Ramos (cell line): ENCODE results near the gene RBM10.

Experiments
- in situ Hi-C: fragments of 300-500 bp; cut with MboI; formaldehyde crosslinking; loops from one replicate; pipeline ENCODE4 v1.14.3; 2022; ENCODE audit warnings: low sequenced_read_pairs; ENCODE audit not compliant: unreplicated experiment

Gene RBM10

GRCh38 chrX:47146121-47146935, 1.3 kb downstream of the RBM10 start:
- in situ Hi-C loops = no loop called here

- in situ Hi-C loops = no loop called here
These were observed 2.2 kb downstream of the RBM10 start for GRCh38 chrX:47146936-47147859.

- in situ Hi-C loops = no loop called here
These were observed 3.9 kb downstream of the RBM10 start for GRCh38 chrX:47148946-47149345.

- in situ Hi-C loops = no loop called here
These were observed 6.4 kb downstream of the RBM10 start for GRCh38 chrX:47151435-47151834.

GRCh38 chrX:47156611-47157520, 11.8 kb downstream of the RBM10 start:
- in situ Hi-C loops = no loop called here

GRCh38 chrX:47158131-47158530, 13.1 kb downstream of the RBM10 start:
- in situ Hi-C loops = no loop called here

- in situ Hi-C loops = no loop called here
These were observed 13.8 kb downstream of the RBM10 start for GRCh38 chrX:47158781-47159180.

- in situ Hi-C loops = no loop called here
These were observed 15.8 kb downstream of the RBM10 start for GRCh38 chrX:47160781-47161180.

- in situ Hi-C loops = no loop called here
These were observed 18.0 kb downstream of the RBM10 start for GRCh38 chrX:47162927-47163583.

GRCh38 chrX:47164420-47164819, 19.4 kb downstream of the RBM10 start:
- in situ Hi-C loops = no loop called here

GRCh38 chrX:47166126-47166525, 21.1 kb downstream of the RBM10 start:
- in situ Hi-C loops = no loop called here

GRCh38 chrX:47168495-47169073, 23.6 kb downstream of the RBM10 start:
- in situ Hi-C loops = no loop called here

- in situ Hi-C loops = no loop called here
These were observed 24.3 kb downstream of the RBM10 start for GRCh38 chrX:47169273-47169672.

GRCh38 chrX:47169726-47170515, 24.9 kb downstream of the RBM10 start:
- in situ Hi-C loops = no loop called here

- in situ Hi-C loops = no loop called here
These were observed 26.1 kb downstream of the RBM10 start for GRCh38 chrX:47170861-47171692.

GRCh38 chrX:47171996-47172395, 27.0 kb downstream of the RBM10 start:
- in situ Hi-C loops = no loop called here

GRCh38 chrX:47172549-47172948, 27.5 kb downstream of the RBM10 start:
- in situ Hi-C loops = no loop called here
